SK-N-SH (cell line): ENCODE measurements around the gene CEP250.

ENCODE experiments used
- CTCF ChIP-seq: fragments of 200-600 bp; sonication (generic); IDR thresholded peaks from 2 replicates; pipeline ENCODE4 v1.6.1; 2017; ENCODE audit warnings: antibody characterized with exemption, mild to moderate bottlenecking, moderate library complexity
- ELF1 ChIP-seq: IDR thresholded peaks from 2 replicates; pipeline ENCODE4 v1.4.0; 2012
- RAD21 ChIP-seq: IDR thresholded peaks from 2 replicates; pipeline ENCODE4 v1.6.1; 2012; ENCODE audit warnings: mild to moderate bottlenecking, low read length

GRCh38 chr20:35461620-35462019 is 6.2 kb downstream of the CEP250 start:
- TF ChIP-seq RAD21, result no peak
- no peak for TF ChIP-seq CTCF
- TF ChIP-seq ELF1, result no peak
